ENCODE results near the gene SPHK2.
A peak's percentile ranks its signal among the peaks of the same experiment; 100 is the strongest.

The SPHK2 gene

DNA sequence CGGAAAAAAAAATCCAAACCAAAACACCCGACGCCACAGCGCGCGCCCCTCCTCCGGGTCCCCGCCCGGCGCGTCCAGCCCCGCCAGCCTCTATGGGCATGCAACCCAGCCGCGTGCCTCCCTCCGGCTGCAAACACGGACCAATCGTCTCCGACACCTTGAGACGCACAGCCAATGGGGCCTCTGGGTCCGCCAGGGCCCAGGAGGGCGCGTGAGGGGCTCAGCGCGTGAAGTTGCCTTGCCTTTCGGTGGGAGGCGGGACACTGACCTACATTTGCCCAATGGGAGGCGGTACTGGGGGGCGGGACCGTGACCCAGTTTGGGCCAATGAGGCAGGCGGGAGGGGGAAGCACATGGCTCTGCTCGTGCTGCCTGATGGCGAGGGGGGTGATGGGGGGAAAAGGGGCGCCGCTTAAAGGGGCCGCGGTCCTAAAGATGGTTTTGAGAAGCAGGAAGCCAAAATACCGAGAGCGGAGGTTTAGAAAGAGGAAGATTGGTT lies 18.2 kb downstream of the SPHK2 start (continued):
- TF ChIP-seq ZNF792 (tag by site-specific recombination; IDR thresholded peaks at IDR 0.05) (no peak), ZFHX2 (tag by site-specific recombination; conservative IDR thresholded peaks at IDR 0.05) (no peak; the same call in 1 of the 2 replicates), ZNF48 (tag by site-specific recombination; IDR thresholded peaks at IDR 0.05) (no peak), ZNF155 (tag by site-specific recombination; IDR thresholded peaks at IDR 0.05) (no peak), ZNF600 (tag by site-specific recombination; IDR thresholded peaks at IDR 0.05) (no peak), ZNF221 (tag by site-specific recombination; IDR thresholded peaks at IDR 0.05; ENCODE audit: borderline replicate concordance) (no peak), ZNF707 (tag by site-specific recombination; IDR thresholded peaks at IDR 0.05) (no peak), KLF16 (tag by site-specific recombination; IDR thresholded peaks at IDR 0.05) (peak; percentile 87), ZNF202 (tag by site-specific recombination; IDR thresholded peaks at IDR 0.05; ENCODE audit: borderline replicate concordance) (no peak), ZSCAN23 (tag by site-specific recombination; IDR thresholded peaks at IDR 0.05) (no peak), ZFP3 (tag by site-specific recombination; IDR thresholded peaks at IDR 0.05; ENCODE audit: low read depth) (no peak), GLIS1 (tag by site-specific recombination; IDR thresholded peaks at IDR 0.05) (peak; percentile 68; the same call in 1 of the 2 replicates), ZNF426 (tag by site-specific recombination; IDR thresholded peaks at IDR 0.05) (no peak), GLI2 (tag by site-specific recombination; IDR thresholded peaks at IDR 0.05; ENCODE audit: borderline replicate concordance, low read depth) (no peak), ZNF423 (tag by site-specific recombination; IDR thresholded peaks at IDR 0.05) (no peak), ZNF2 (tag by site-specific recombination; IDR thresholded peaks at IDR 0.05) (no peak)
- TF ChIP-seq, protein P1, sequence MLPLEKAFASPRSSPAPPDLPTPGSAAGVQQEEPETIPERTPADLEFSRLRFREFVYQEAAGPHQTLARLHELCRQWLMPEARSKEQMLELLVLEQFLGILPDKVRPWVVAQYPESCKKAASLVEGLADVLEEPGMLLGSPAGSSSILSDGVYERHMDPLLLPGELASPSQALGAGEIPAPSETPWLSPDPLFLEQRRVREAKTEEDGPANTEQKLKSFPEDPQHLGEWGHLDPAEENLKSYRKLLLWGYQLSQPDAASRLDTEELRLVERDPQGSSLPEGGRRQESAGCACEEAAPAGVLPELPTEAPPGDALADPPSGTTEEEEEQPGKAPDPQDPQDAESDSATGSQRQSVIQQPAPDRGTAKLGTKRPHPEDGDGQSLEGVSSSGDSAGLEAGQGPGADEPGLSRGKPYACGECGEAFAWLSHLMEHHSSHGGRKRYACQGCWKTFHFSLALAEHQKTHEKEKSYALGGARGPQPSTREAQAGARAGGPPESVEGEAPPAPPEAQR (tag by site-specific recombination; IDR thresholded peaks at IDR 0.05) = no peak
- TF ChIP-seq, protein P2, sequence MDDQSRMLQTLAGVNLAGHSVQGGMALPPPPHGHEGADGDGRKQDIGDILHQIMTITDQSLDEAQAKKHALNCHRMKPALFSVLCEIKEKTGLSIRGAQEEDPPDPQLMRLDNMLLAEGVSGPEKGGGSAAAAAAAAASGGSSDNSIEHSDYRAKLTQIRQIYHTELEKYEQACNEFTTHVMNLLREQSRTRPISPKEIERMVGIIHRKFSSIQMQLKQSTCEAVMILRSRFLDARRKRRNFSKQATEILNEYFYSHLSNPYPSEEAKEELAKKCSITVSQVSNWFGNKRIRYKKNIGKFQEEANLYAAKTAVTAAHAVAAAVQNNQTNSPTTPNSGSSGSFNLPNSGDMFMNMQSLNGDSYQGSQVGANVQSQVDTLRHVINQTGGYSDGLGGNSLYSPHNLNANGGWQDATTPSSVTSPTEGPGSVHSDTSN (CRISPR knock-in tag; IDR thresholded peaks at IDR 0.05) = no peak; the same call in 1 of the 2 replicates
- TF ChIP-seq, protein P3, sequence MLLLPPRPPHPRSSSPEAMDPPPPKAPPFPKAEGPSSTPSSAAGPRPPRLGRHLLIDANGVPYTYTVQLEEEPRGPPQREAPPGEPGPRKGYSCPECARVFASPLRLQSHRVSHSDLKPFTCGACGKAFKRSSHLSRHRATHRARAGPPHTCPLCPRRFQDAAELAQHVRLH (tag by site-specific recombination; IDR thresholded peaks at IDR 0.05) = no peak
- TF ChIP-seq, protein P4, sequence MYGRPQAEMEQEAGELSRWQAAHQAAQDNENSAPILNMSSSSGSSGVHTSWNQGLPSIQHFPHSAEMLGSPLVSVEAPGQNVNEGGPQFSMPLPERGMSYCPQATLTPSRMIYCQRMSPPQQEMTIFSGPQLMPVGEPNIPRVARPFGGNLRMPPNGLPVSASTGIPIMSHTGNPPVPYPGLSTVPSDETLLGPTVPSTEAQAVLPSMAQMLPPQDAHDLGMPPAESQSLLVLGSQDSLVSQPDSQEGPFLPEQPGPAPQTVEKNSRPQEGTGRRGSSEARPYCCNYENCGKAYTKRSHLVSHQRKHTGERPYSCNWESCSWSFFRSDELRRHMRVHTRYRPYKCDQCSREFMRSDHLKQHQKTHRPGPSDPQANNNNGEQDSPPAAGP (tag by site-specific recombination; IDR thresholded peaks at IDR 0.05) = no peak; the same call in 1 of the 2 replicates
- TF ChIP-seq, protein P5, sequence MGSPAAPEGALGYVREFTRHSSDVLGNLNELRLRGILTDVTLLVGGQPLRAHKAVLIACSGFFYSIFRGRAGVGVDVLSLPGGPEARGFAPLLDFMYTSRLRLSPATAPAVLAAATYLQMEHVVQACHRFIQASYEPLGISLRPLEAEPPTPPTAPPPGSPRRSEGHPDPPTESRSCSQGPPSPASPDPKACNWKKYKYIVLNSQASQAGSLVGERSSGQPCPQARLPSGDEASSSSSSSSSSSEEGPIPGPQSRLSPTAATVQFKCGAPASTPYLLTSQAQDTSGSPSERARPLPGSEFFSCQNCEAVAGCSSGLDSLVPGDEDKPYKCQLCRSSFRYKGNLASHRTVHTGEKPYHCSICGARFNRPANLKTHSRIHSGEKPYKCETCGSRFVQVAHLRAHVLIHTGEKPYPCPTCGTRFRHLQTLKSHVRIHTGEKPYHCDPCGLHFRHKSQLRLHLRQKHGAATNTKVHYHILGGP (tag by site-specific recombination; IDR thresholded peaks at IDR 0.05) = no peak
- TF ChIP-seq, protein P6, sequence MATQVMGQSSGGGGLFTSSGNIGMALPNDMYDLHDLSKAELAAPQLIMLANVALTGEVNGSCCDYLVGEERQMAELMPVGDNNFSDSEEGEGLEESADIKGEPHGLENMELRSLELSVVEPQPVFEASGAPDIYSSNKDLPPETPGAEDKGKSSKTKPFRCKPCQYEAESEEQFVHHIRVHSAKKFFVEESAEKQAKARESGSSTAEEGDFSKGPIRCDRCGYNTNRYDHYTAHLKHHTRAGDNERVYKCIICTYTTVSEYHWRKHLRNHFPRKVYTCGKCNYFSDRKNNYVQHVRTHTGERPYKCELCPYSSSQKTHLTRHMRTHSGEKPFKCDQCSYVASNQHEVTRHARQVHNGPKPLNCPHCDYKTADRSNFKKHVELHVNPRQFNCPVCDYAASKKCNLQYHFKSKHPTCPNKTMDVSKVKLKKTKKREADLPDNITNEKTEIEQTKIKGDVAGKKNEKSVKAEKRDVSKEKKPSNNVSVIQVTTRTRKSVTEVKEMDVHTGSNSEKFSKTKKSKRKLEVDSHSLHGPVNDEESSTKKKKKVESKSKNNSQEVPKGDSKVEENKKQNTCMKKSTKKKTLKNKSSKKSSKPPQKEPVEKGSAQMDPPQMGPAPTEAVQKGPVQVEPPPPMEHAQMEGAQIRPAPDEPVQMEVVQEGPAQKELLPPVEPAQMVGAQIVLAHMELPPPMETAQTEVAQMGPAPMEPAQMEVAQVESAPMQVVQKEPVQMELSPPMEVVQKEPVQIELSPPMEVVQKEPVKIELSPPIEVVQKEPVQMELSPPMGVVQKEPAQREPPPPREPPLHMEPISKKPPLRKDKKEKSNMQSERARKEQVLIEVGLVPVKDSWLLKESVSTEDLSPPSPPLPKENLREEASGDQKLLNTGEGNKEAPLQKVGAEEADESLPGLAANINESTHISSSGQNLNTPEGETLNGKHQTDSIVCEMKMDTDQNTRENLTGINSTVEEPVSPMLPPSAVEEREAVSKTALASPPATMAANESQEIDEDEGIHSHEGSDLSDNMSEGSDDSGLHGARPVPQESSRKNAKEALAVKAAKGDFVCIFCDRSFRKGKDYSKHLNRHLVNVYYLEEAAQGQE (tag by site-specific recombination; IDR thresholded peaks at IDR 0.05) = no peak
- TF ChIP-seq, protein P7, sequence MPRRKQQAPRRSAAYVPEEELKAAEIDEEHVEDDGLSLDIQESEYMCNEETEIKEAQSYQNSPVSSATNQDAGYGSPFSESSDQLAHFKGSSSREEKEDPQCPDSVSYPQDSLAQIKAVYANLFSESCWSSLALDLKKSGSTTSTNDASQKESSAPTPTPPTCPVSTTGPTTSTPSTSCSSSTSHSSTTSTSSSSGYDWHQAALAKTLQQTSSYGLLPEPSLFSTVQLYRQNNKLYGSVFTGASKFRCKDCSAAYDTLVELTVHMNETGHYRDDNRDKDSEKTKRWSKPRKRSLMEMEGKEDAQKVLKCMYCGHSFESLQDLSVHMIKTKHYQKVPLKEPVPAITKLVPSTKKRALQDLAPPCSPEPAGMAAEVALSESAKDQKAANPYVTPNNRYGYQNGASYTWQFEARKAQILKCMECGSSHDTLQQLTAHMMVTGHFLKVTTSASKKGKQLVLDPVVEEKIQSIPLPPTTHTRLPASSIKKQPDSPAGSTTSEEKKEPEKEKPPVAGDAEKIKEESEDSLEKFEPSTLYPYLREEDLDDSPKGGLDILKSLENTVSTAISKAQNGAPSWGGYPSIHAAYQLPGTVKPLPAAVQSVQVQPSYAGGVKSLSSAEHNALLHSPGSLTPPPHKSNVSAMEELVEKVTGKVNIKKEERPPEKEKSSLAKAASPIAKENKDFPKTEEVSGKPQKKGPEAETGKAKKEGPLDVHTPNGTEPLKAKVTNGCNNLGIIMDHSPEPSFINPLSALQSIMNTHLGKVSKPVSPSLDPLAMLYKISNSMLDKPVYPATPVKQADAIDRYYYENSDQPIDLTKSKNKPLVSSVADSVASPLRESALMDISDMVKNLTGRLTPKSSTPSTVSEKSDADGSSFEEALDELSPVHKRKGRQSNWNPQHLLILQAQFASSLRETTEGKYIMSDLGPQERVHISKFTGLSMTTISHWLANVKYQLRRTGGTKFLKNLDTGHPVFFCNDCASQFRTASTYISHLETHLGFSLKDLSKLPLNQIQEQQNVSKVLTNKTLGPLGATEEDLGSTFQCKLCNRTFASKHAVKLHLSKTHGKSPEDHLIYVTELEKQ (tag by site-specific recombination; IDR thresholded peaks at IDR 0.05; ENCODE audit: borderline replicate concordance) = no peak
- TF ChIP-seq, protein P8, sequence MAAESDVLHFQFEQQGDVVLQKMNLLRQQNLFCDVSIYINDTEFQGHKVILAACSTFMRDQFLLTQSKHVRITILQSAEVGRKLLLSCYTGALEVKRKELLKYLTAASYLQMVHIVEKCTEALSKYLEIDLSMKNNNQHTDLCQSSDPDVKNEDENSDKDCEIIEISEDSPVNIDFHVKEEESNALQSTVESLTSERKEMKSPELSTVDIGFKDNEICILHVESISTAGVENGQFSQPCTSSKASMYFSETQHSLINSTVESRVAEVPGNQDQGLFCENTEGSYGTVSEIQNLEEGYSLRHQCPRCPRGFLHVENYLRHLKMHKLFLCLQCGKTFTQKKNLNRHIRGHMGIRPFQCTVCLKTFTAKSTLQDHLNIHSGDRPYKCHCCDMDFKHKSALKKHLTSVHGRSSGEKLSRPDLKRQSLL (tag by site-specific recombination; IDR thresholded peaks at IDR 0.05) = no peak

Data from HEK293 (cell line).